ACC112 (cell line): ENCODE data around the gene SIK1.
"Not testable (repeated sequence)": the region's sequence is repeated elsewhere in the genome, so short reads cannot be mapped to it uniquely, and the experiment has no call there.

Source experiments
- H2AFZ ChIP-seq: fragments of 200-600 bp; sonication (generic); one replicate; pipeline ENCODE4 v1.6.0; 2017; ENCODE audit warnings: antibody characterized with exemption, low read length; ENCODE audit not compliant: unreplicated experiment
- H3K27ac ChIP-seq: fragments of 200-600 bp; sonication (generic); 2 replicates; pipeline ENCODE4 v1.5.1; 2014; ENCODE audit warnings: low read depth, mild to moderate bottlenecking, antibody characterized with exemption, low read length, moderate library complexity
- H3K27me3 ChIP-seq: fragments of 200-600 bp; sonication (generic); 2 replicates; pipeline ENCODE4 v1.6.1; 2014; ENCODE audit warnings: mild to moderate bottlenecking, antibody characterized with exemption, low read length, moderate library complexity, mixed read lengths; ENCODE audit not compliant: insufficient read depth
- H3K36me3 ChIP-seq: fragments of 200-600 bp; sonication (generic); 2 replicates; pipeline ENCODE4 v1.6.1; 2016; ENCODE audit warnings: mild to moderate bottlenecking, antibody characterized with exemption, low read length, moderate library complexity, mixed read lengths; ENCODE audit not compliant: insufficient read depth
- H3K4me1 ChIP-seq: fragments of 200-600 bp; sonication (generic); one replicate; pipeline ENCODE4 v1.6.1; 2016; ENCODE audit warnings: low read length, mixed read lengths; ENCODE audit not compliant: insufficient read depth, unreplicated experiment, control insufficient read depth
- H3K4me3 ChIP-seq: fragments of 200-600 bp; sonication (generic); 2 replicates; pipeline ENCODE4 v1.5.1; 2014; ENCODE audit warnings: mild to moderate bottlenecking, low read depth, low read length
- H3K79me2 ChIP-seq: fragments of 200-600 bp; sonication (generic); one replicate; pipeline ENCODE4 v1.6.0; 2016; ENCODE audit warnings: low read length; ENCODE audit not compliant: control insufficient read depth, unreplicated experiment, insufficient read depth

SIK1 gene

GRCh38 chr21:43380852-43381533, 45.9 kb downstream of the SIK1 start:
- not testable (repeated sequence) for H3K4me1 ChIP-seq, H3K36me3 ChIP-seq, H3K79me2 ChIP-seq, H3K27me3 ChIP-seq, H3K27ac ChIP-seq, H2AFZ ChIP-seq, H3K4me3 ChIP-seq

- not testable (repeated sequence) for H3K36me3 ChIP-seq, H3K27ac ChIP-seq
These were observed 46.6 kb downstream of the SIK1 start for GRCh38 chr21:43380337-43380736.

GRCh38 chr21:43379626-43380122, 47.3 kb downstream of the SIK1 start:
- not testable (repeated sequence) for H3K27ac ChIP-seq, H3K4me3 ChIP-seq, H2AFZ ChIP-seq, H3K4me1 ChIP-seq, H3K36me3 ChIP-seq, H3K79me2 ChIP-seq, H3K27me3 ChIP-seq

More at GRCh38 chr21:43380337-43380736, 46.6 kb downstream of the SIK1 start:
- H3K4me1 ChIP-seq, H3K4me3 ChIP-seq, H3K27me3 ChIP-seq, H3K79me2 ChIP-seq, H2AFZ ChIP-seq: not testable (repeated sequence)

- H3K27ac ChIP-seq: no peak overlapping the region
- no peaks in the 10 kb centered on the region for H3K79me2 ChIP-seq
- no peak overlapping the region for H3K4me3 ChIP-seq
- H2AFZ ChIP-seq: no peak overlapping the region
- H3K4me1 ChIP-seq: no peaks in the 10 kb centered on the region
- H3K36me3 ChIP-seq: no peaks in the 10 kb centered on the region
- no peaks in the 10 kb centered on the region for H3K27me3 ChIP-seq
These were observed 50.5 kb downstream of the SIK1 start for GRCh38 chr21:43376478-43376882.

- no peak overlapping the region for H3K4me3 ChIP-seq
- H3K4me1 ChIP-seq: no peaks in the 10 kb centered on the region
- H3K27me3 ChIP-seq: no peaks in the 10 kb centered on the region
- no peaks in the 10 kb centered on the region for H3K36me3 ChIP-seq
- H2AFZ ChIP-seq: no peak overlapping the region
- H3K79me2 ChIP-seq: no peaks in the 10 kb centered on the region
- no peak overlapping the region for H3K27ac ChIP-seq
These were observed 51.0 kb downstream of the SIK1 start for GRCh38 chr21:43375837-43376477.

GRCh38 chr21:43375006-43375836, 51.7 kb downstream of the SIK1 start:
- Histone ChIP-seq H3K4me3 (no peak overlapping the region), H3K36me3 (no peaks in the 10 kb centered on the region), H3K79me2 (no peaks in the 10 kb centered on the region), H2AFZ (no peak overlapping the region), H3K4me1 (no peaks in the 10 kb centered on the region), H3K27me3 (no peaks in the 10 kb centered on the region), H3K27ac (no peak overlapping the region)

- no peaks in the 10 kb centered on the region for H3K4me1 ChIP-seq
- H3K79me2 ChIP-seq: no peaks in the 10 kb centered on the region
These were observed 52.6 kb downstream of the SIK1 start for GRCh38 chr21:43374228-43374885.

GRCh38 chr21:43373362-43374227, 53.3 kb downstream of the SIK1 start:
- H3K4me1 ChIP-seq: no peaks in the 10 kb centered on the region
- H3K36me3 ChIP-seq: no peaks in the 10 kb centered on the region
- H3K27ac ChIP-seq: no peak overlapping the region
- H3K4me3 ChIP-seq: no peak overlapping the region
- 0 out of 2 replicates have a peak, but pooled peaks cover 3% of the 10 kb centered on the region for H3K27me3 ChIP-seq
- H2AFZ ChIP-seq: no peak overlapping the region
- no peaks in the 10 kb centered on the region for H3K79me2 ChIP-seq

More at GRCh38 chr21:43374228-43374885, 52.6 kb downstream of the SIK1 start:
- Histone ChIP-seq H3K36me3 (no peaks in the 10 kb centered on the region), H3K27me3 (0 out of 2 replicates have a peak, but pooled peaks cover 3% of the 10 kb centered on the region), H3K27ac (no peak overlapping the region), H3K4me3 (no peak overlapping the region), H2AFZ (no peak overlapping the region)

GRCh38 chr21:43372663-43373361, 54.1 kb downstream of the SIK1 start:
- no peak overlapping the region for H3K4me3 ChIP-seq
- no peaks in the 10 kb centered on the region for H3K79me2 ChIP-seq
- 0 out of 2 replicates have a peak, but pooled peaks cover 3% of the 10 kb centered on the region for H3K27me3 ChIP-seq
- H3K4me1 ChIP-seq: no peaks in the 10 kb centered on the region
- H3K27ac ChIP-seq: no peak overlapping the region
- H2AFZ ChIP-seq: no peak overlapping the region
- H3K36me3 ChIP-seq: no peaks in the 10 kb centered on the region
